BE2C (cell line): ENCODE measurements around the gene ITM2C. TPM values are rescaled to one million over a fixed set of nuclear protein-coding genes. Genes with fewer than 3 reads are reported as not detected.

ENCODE experiments used
- DNase-seq: peaks from one replicate; pipeline ENCODE4 v3.0.0-alpha.2; 2020
- H3K27me3 ChIP-seq: fragments of 250-450 bp; sonication (Bioruptor Pico); 2 replicates; pipeline ENCODE4 v1.5.1; 2020; ENCODE audit warnings: mild to moderate bottlenecking
- H3K36me3 ChIP-seq: fragments of 250-450 bp; sonication (Bioruptor Pico); 2 replicates; pipeline ENCODE4 v1.5.1; 2020; ENCODE audit warnings: mild to moderate bottlenecking
- H3K4me1 ChIP-seq: fragments of 250-450 bp; sonication (Bioruptor Pico); 2 replicates; pipeline ENCODE4 v1.5.1; 2020
- H3K4me3 ChIP-seq: 2 replicates; pipeline ENCODE4 v1.5.1; 2011; ENCODE audit warnings: low read depth, low read length
- H3K9me3 ChIP-seq: fragments of 250-450 bp; sonication (Bioruptor Pico); 2 replicates; pipeline ENCODE4 v1.5.1; 2020
- CTCF ChIP-seq: IDR thresholded peaks from 2 replicates; pipeline ENCODE4 v1.5.1; 2012; ENCODE audit warnings: mild to moderate bottlenecking, low read depth, low read length
- polyA plus RNA-seq: library from polyadenylated mRNA; unstranded; fragments of >200 nt; gene quantifications from one replicate; pipeline ENCODE4 v1.2.1, GENCODE V29; 2012; ENCODE audit warnings: low read depth, missing spikeins; ENCODE audit not compliant: insufficient read length, insufficient read depth

ITM2C gene, protein sequence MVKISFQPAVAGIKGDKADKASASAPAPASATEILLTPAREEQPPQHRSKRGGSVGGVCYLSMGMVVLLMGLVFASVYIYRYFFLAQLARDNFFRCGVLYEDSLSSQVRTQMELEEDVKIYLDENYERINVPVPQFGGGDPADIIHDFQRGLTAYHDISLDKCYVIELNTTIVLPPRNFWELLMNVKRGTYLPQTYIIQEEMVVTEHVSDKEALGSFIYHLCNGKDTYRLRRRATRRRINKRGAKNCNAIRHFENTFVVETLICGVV
- 1,292 TPM for polyA plus RNA-seq

- Histone ChIP-seq H3K9me3 (no peaks in the 10 kb centered on the region), H3K36me3 (no peaks in the 10 kb centered on the region), H3K4me3 (peak within 1 kb of the TSS; percentile 92), H3K4me1 (peaks cover 14% of the 10 kb centered on the region), H3K27me3 (no peaks in the 10 kb centered on the region)
- peak; percentile 89 for DNase-seq
- TF ChIP-seq CTCF: peak; percentile 27
Measured at GRCh38 chr2:230864605-230865306, at the start of gene ITM2C. Gene ITM2C (plus strand): TSS chr2:230864942. CDS start chr2:230865026, 84 bp downstream.

- TF ChIP-seq CTCF: no peak
Measured at GRCh38 chr2:230815088-230815487, 49.7 kb upstream of the ITM2C start.

GRCh38 chr2:230816735-230817134 lies 48.0 kb upstream of the ITM2C start:
- Histone ChIP-seq H3K4me1 (no peaks in the 10 kb centered on the region), H3K9me3 (no peaks in the 10 kb centered on the region), H3K4me3 (no peak overlapping the region), H3K36me3 (peaks cover 13% of the 10 kb centered on the region), H3K27me3 (no peaks in the 10 kb centered on the region)
- no peak for DNase-seq
- no peak for TF ChIP-seq CTCF

More at GRCh38 chr2:230815088-230815487, 49.7 kb upstream of the ITM2C start:
- no peak overlapping the region for H3K4me3 ChIP-seq
- no peaks in the 10 kb centered on the region for H3K9me3 ChIP-seq
- H3K36me3 ChIP-seq: peaks cover 26% of the 10 kb centered on the region
- H3K4me1 ChIP-seq: no peaks in the 10 kb centered on the region
- H3K27me3 ChIP-seq: no peaks in the 10 kb centered on the region
- no peak for DNase-seq

GRCh38 chr2:230819433-230819832 lies 45.3 kb upstream of the ITM2C start:
- no peaks in the 10 kb centered on the region for H3K27me3 ChIP-seq
- H3K4me1 ChIP-seq: no peaks in the 10 kb centered on the region
- H3K9me3 ChIP-seq: no peaks in the 10 kb centered on the region
- H3K4me3 ChIP-seq: no peak overlapping the region
- peaks cover 13% of the 10 kb centered on the region for H3K36me3 ChIP-seq
- no peak for TF ChIP-seq CTCF
- no peak for DNase-seq

DNA sequence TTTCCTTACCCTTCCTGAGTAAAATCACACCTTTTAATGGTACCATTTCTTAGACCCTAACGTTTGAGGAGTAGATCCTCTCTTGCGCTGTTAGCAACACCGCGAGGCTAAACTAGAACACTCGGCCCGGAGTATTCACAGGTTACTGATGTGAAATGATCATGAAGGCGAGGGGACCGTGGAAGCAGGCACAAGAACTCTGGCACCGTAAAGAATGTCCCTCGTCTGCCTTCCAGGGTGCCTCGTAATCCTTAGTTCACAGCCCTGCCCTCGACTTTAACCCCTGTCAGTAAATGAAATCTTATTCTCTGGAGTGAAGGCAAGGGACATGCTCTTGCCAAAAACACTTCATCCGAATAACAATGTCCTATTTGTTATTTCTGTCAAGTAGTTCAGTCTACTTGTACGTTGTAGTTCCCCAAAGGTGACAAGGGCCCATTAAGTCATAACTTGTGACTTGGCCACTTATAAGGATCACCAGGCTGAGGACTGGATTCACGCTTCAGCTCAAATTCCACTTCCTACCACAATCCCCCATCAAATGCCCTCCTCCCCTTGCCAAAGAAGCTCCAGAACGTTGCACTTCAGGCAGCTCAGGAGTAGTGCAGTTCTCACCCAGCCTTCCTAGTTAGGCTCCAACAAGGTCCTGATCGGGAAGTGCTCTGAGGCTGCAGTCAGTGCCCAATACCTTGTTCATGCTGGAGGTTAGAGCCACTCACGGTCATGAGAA lies 43.3 kb upstream of the ITM2C start:
- Histone ChIP-seq H3K27me3 (no peaks in the 10 kb centered on the region), H3K4me1 (no peaks in the 10 kb centered on the region), H3K9me3 (no peaks in the 10 kb centered on the region), H3K4me3 (no peak overlapping the region), H3K36me3 (peaks cover 10% of the 10 kb centered on the region)
- no peak for TF ChIP-seq CTCF
- no peak for DNase-seq
